Heart left ventricle (tissue), 16 donors: Measurements from ENCODE around the gene ASPDH. TPM values are rescaled to one million over a fixed set of nuclear protein-coding genes. Genes with fewer than 3 reads are reported as not detected.

Experiments
- ATAC-seq, 4 donors: fragments of 200-7000 bp; cut with Tn5 transposase; one replicate each; pipeline ENCODE4 v1.9.1; 2020 to 2022; ENCODE audit warnings: moderate library complexity in 4 of 4, mild to moderate bottlenecking in 3 of 4, moderate number of reproducible peaks in 1 of 4
- DNase-seq, 5 donors: peaks; one replicate each; pipeline ENCODE4 v3.0.0-alpha.2; 2020
- H3K27ac ChIP-seq, 12 donors: fragments of 200-600 bp; sonication (generic) in 4 of 12; one replicate each; pipeline versions ENCODE4 v1.5.0 to v1.8.0; 2016 to 2022; ENCODE audit warnings: mild to moderate bottlenecking in 2 of 12
- H3K27me3 ChIP-seq, 9 donors: fragments of 200-600 bp; sonication (generic) in 2 of 9; one replicate each; pipeline versions ENCODE4 v1.5.1 to v1.8.0; 2016 to 2022; ENCODE audit warnings: mild to moderate bottlenecking in 3 of 9
- H3K36me3 ChIP-seq, 9 donors: fragments of 200-600 bp; sonication (generic) in 2 of 9; one replicate each; pipeline versions ENCODE4 v1.5.0 to v1.8.0; 2018 to 2022; ENCODE audit warnings: mild to moderate bottlenecking in 2 of 9
- H3K4me1 ChIP-seq, 12 donors: fragments of 200-600 bp; sonication (generic) in 4 of 12; one replicate each; pipeline versions ENCODE4 v1.5.0 to v1.8.0; 2016 to 2022; ENCODE audit warnings: mild to moderate bottlenecking in 3 of 12
- H3K4me3 ChIP-seq, 12 donors: fragments of 200-600 bp; sonication (generic) in 4 of 12; one replicate each; pipeline versions ENCODE4 v1.5.0 to v1.8.0; 2017 to 2022; ENCODE audit warnings: mild to moderate bottlenecking in 9 of 12, moderate library complexity in 4 of 12
- H3K9me3 ChIP-seq, 12 donors: fragments of 200-600 bp; sonication (generic) in 4 of 12; one replicate each; pipeline versions ENCODE4 v1.5.0 to v1.8.0; 2016 to 2022; ENCODE audit warnings: mild to moderate bottlenecking in 1 of 12
- CTCF ChIP-seq, 12 donors: fragments of 200-600 bp; sonication (generic) in 4 of 12; IDR thresholded peaks; one replicate each; pipeline versions ENCODE4 v1.5.0 to v1.8.0; 2018 to 2022; ENCODE audit warnings: antibody characterized with exemption in 12 of 12, mild to moderate bottlenecking in 5 of 12
- POLR2A ChIP-seq, 2 donors: fragments of 450-650 bp; IDR thresholded peaks; one replicate each; pipeline ENCODE4 v1.6.1; 2017; ENCODE audit warnings: antibody characterized with exemption in 2 of 2, mild to moderate bottlenecking in 2 of 2, moderate library complexity in 2 of 2
- WGBS, 4 donors: extraction: QIAGEN DNeasy Blood & Tissue Kit in 2 of 4; methylation state at CpG; one replicate each; pipeline versions ENCODE4 v1.1.5 to v1.1.7; 2013 to 2018; 5-methylcytosine and 5-hydroxymethylcytosine counted together
- intact Hi-C, 10 donors: fragments of 100-400 bp; cut with DNase I; formaldehyde crosslinking; loops; one replicate each; pipeline versions ENCODE4 v1.11.1 to v1.14.2; 2022
- polyA plus RNA-seq, 2 donors: library from polyadenylated mRNA; stranded (reverse); fragments of 200-250 nt; gene quantifications; one replicate each; pipeline ENCODE4 v1.2.3, GENCODE V29; 2013
- total RNA-seq, 9 donors: library from RNA; depleted of rRNA in 2 of 9; stranded (reverse); fragments of >200 nt in 2 of 9; fragmentation: NEBNext Ultra II Directional in 3 of 9; extraction: Animal tissue kit (Norgen Biotek cat#: 25700) in 3 of 9; gene quantifications; one replicate each; pipeline versions ENCODE4 v1.1.0 to v1.2.4, GENCODE V29; 2016 to 2023
- donor health status: ischemic (EF 13 %, LVEDD 7.1; RV severe dilation, severe dysfunction).
- donor health status: healthy with polysubstance abuse.
- donor health status: DM: no; HTN: yes; CAD: no.
- donor health status: DM: no; HTN: no; CAD: no.
- donor health status: ischemic (EF 25% LVEDD 6.9; RV normal size, moderate dysfunction).
- donor health status: ischemic (EF 25% LVEDD 5.7; RV mildly dilated, moderate dysfunction).
- donor health status: healthy.
- donor health status: DM: yes; HTN: yes; CAD: no.
- donor health status: ischemic (EF 35%, LVEDD 5.7; RV mildly dilated, moderate dysfunction).
- donor health status: nonischemic (EF 11% LVEDD 7.7; RV severe dilation, severe dysfunction).
- donor health status: DM: yes; HTN: yes; CAD: no.
- donor health status: PGD.
- donor health status: ischemic (EF 29% LVEDD 5.4; RV normal size, mild dysfunction).
- donor health status: nonischemic (EF 23%, LVEDD 6.1; RV moderate dilation, normal function).

The ASPDH gene
- total and polyA plus RNA-seq, 11 donors: not detected

GRCh38 chr19:50552540-50552939, 38.8 kb upstream of the ASPDH start:
- intact Hi-C loops: no loop called here
- no peak overlapping the region for H3K27ac ChIP-seq
- no peaks in the 10 kb centered on the region for H3K36me3 ChIP-seq
- H3K4me3 ChIP-seq: no peak overlapping the region
- WGBS, 4 donors: 79 to 87% (median 82%) methylated on average over 15 of the region's 15 CpGs
- H3K4me1 ChIP-seq: peaks cover 0 to 22% (median 6%) of the 10 kb centered on the region in 12 donors
- no peak for DNase-seq
- H3K27me3 ChIP-seq: peaks cover 0 to 56% (median 22%) of the 10 kb centered on the region in 9 donors
- TF ChIP-seq POLR2A (IDR thresholded peaks at IDR 0.05) (no peak), CTCF (IDR thresholded peaks at IDR 0.05) (no peak)
- H3K9me3 ChIP-seq: no peaks in the 10 kb centered on the region
- no peak for ATAC-seq

GRCh38 chr19:50551715-50552187, 38.0 kb upstream of the ASPDH start:
- Histone ChIP-seq H3K27ac (no peak overlapping the region), H3K36me3 (no peaks in the 10 kb centered on the region), H3K4me1 (peaks cover 0 to 20% (median 5%) of the 10 kb centered on the region in 12 donors), H3K27me3 (peaks cover 0 to 55% (median 22%) of the 10 kb centered on the region in 9 donors), H3K4me3 (peak overlapping the region in 6 of 12 donors; percentile 3 to 44 (median 28)), H3K9me3 (no peaks in the 10 kb centered on the region)
- DNase-seq (no peak), ATAC-seq (no peak)
- intact Hi-C loops: no loop called here
- no peak for TF ChIP-seq CTCF (IDR thresholded peaks at IDR 0.05)
- TF ChIP-seq POLR2A (IDR thresholded peaks at IDR 0.05): no peak
- WGBS, 4 donors: 2 to 9% (median 3%) methylated on average over 20 to 22 of the region's 22 CpGs

- intact Hi-C loops: no loop called here
- ATAC-seq (no peak), DNase-seq (no peak)
- TF ChIP-seq CTCF (IDR thresholded peaks at IDR 0.05) (no peak), POLR2A (IDR thresholded peaks at IDR 0.05) (no peak)
- Histone ChIP-seq H3K4me3 (peak overlapping the region in 7 of 12 donors; percentile 3 to 44 (median 24)), H3K36me3 (no peaks in the 10 kb centered on the region), H3K4me1 (peaks cover 0 to 14% (median under 1%) of the 10 kb centered on the region in 12 donors), H3K9me3 (no peaks in the 10 kb centered on the region), H3K27ac (no peak overlapping the region), H3K27me3 (peaks cover 0 to 49% (median 20%) of the 10 kb centered on the region in 9 donors)
- WGBS, 4 donors: 15 to 32% (median 26%) methylated on average over 27 to 32 of the region's 32 CpGs
Measured at GRCh38 chr19:50551034-50551714, 37.5 kb upstream of the ASPDH start.

GRCh38 chr19:50550594-50550966, 36.9 kb upstream of the ASPDH start:
- DNase-seq: no peak
- TF ChIP-seq POLR2A (IDR thresholded peaks at IDR 0.05) (no peak), CTCF (IDR thresholded peaks at IDR 0.05) (no peak)
- Histone ChIP-seq H3K36me3 (no peaks in the 10 kb centered on the region), H3K4me3 (peak overlapping the region in 6 of 12 donors; percentile 20 to 44 (median 28)), H3K4me1 (peaks cover 0 to 9% (median 0%) of the 10 kb centered on the region in 12 donors), H3K27me3 (peaks cover 0 to 48% (median 14%) of the 10 kb centered on the region in 9 donors), H3K27ac (no peak overlapping the region), H3K9me3 (no peaks in the 10 kb centered on the region)
- no peak for ATAC-seq
- intact Hi-C loops: no loop called here
- WGBS, 4 donors: 50 to 67% (median 56%) methylated on average over 5 to 8 of the region's 8 CpGs
